Right lobe of liver (tissue), 4 donors: Measurements from ENCODE around the gene CHKB.

Source experiments
- CTCF ChIP-seq, 4 donors: fragments of 200-600 bp in 3 of 4; fragments of 450-650 bp in 1 of 4; IDR thresholded peaks; one replicate each; pipeline versions ENCODE4 v1.5.1 to v1.8.0; 2016 to 2022; ENCODE audit warnings: antibody characterized with exemption in 4 of 4, mild to moderate bottlenecking in 2 of 4
- POLR2A ChIP-seq: fragments of 450-650 bp; IDR thresholded peaks from one replicate; pipeline ENCODE4 v1.6.1; 2017; ENCODE audit warnings: antibody characterized with exemption, mild to moderate bottlenecking
- donor health status: DM: no; HTN: no; CAD: no.
- donor health status: DM: no; HTN: no; CAD: no.
- donor health status: DM: no; HTN: yes; CAD: no.

- TF ChIP-seq CTCF (IDR thresholded peaks at IDR 0.05) = no peak
- no peak for TF ChIP-seq POLR2A
Measured at GRCh38 chr22:50531546-50531961, 51.1 kb downstream of the CHKB start.
